Glutamatergic neuron (in vitro differentiated cells): ENCODE measurements around the gene HMGA1. TPM values are rescaled to one million over a fixed set of nuclear protein-coding genes. Genes with fewer than 3 reads are reported as not detected.

Source experiments
- DNase-seq: peaks from one replicate; pipeline ENCODE4 v3.0.0; 2022
- H3K27ac Mint-ChIP-seq: one replicate; pipeline ENCODE4 v1.8.0; 2020; ENCODE audit warnings: mild to moderate bottlenecking, mixed read lengths, inconsistent platforms; ENCODE audit not compliant: unreplicated experiment
- H3K27me3 Mint-ChIP-seq: one replicate; pipeline ENCODE4 v1.8.0; 2020; ENCODE audit warnings: mild to moderate bottlenecking, moderate library complexity, mixed read lengths, inconsistent platforms; ENCODE audit not compliant: unreplicated experiment
- H3K36me3 Mint-ChIP-seq: one replicate; pipeline ENCODE4 v1.8.0; 2020; ENCODE audit warnings: mild to moderate bottlenecking, mixed read lengths, inconsistent platforms; ENCODE audit not compliant: unreplicated experiment
- H3K4me1 Mint-ChIP-seq: one replicate; pipeline ENCODE4 v1.8.0; 2020; ENCODE audit warnings: mild to moderate bottlenecking, low read depth, mixed read lengths, inconsistent platforms; ENCODE audit not compliant: unreplicated experiment
- H3K4me3 Mint-ChIP-seq: one replicate; pipeline ENCODE4 v1.8.0; 2020; ENCODE audit warnings: mild to moderate bottlenecking, mixed read lengths, inconsistent platforms; ENCODE audit not compliant: unreplicated experiment
- H3K9me3 Mint-ChIP-seq: one replicate; pipeline ENCODE4 v1.8.0; 2020; ENCODE audit warnings: mild to moderate bottlenecking, moderate library complexity, mixed read lengths, inconsistent platforms; ENCODE audit not compliant: unreplicated experiment
- total RNA-seq: library from RNA; stranded (reverse); fragmentation: NEBNext Ultra II Directional; extraction: Animal tissue kit (Norgen Biotek cat#: 25700); gene quantifications from one replicate; pipeline ENCODE4 v1.2.1, GENCODE V29; 2021; ENCODE audit not compliant: unreplicated experiment
- TF ChIP-seq, protein P1 (sequence below): fragments of 200-600 bp; sonication (generic); IDR thresholded peaks from one replicate; pipeline ENCODE4 v1.5.0; 2021; ENCODE audit not compliant: partially characterized antibody, unreplicated experiment

HMGA1 gene
- total RNA-seq, 1 donor from 2014 or later = 322 TPM

DNA sequence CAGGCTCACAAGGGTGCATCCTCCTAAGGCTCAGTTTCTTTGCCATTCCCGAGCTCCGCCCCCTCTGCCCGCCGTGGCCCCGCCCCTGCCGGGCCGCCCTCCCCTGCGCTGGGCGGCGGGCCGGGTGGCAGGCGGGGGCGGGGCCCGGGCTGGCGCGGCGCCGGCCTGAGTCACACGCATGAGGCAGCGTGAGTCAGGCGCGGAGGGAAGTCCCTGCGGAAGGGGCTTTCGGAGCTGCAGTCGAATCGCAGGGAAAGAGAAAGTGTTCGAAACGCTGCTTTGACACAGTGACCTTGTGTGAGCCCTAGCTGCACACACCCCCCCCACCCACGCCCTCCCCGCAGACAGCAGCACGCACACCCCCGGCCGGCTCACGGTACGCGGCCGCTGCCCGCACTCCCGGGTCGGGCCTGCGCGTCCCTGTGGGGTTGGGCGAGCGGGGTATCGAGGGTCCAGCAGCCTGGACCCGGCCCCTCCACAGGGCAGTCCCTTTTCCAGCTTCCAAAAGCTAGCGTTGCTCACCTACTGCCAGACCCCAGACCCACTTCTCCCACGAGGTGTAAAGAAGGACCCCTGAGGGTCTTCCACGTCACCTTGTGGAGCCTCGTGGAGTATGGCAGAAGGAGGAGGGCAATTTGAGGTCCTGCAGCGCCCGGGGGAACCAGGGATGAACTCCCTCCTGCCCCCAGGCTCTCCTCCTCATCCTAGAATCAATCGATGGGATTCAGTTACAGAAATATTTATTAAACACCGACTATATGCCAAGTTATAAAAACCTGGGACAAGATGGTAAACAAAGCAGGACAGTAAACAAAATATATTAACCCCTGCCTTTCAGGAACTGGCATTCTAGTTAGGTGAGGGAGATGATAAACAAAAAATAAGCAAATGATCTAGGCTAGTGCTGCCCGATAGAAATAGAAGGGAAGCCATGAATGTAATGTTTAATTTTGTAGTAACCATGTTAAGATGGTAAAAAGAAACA, 12.4 kb upstream of the HMGA1 start:
- H3K27me3 Mint-ChIP-seq = peaks cover 2% of the 10 kb centered on the region
- peaks cover 4% of the 10 kb centered on the region for H3K4me1 Mint-ChIP-seq
- peak; percentile 94 for DNase-seq
- H3K4me3 Mint-ChIP-seq = peak overlapping the region; percentile 83
- no peaks in the 10 kb centered on the region for H3K36me3 Mint-ChIP-seq
- TF ChIP-seq, protein P1, sequence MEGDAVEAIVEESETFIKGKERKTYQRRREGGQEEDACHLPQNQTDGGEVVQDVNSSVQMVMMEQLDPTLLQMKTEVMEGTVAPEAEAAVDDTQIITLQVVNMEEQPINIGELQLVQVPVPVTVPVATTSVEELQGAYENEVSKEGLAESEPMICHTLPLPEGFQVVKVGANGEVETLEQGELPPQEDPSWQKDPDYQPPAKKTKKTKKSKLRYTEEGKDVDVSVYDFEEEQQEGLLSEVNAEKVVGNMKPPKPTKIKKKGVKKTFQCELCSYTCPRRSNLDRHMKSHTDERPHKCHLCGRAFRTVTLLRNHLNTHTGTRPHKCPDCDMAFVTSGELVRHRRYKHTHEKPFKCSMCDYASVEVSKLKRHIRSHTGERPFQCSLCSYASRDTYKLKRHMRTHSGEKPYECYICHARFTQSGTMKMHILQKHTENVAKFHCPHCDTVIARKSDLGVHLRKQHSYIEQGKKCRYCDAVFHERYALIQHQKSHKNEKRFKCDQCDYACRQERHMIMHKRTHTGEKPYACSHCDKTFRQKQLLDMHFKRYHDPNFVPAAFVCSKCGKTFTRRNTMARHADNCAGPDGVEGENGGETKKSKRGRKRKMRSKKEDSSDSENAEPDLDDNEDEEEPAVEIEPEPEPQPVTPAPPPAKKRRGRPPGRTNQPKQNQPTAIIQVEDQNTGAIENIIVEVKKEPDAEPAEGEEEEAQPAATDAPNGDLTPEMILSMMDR = no peak
- H3K27ac Mint-ChIP-seq = peak overlapping the region; percentile 83
- H3K9me3 Mint-ChIP-seq = no peaks in the 10 kb centered on the region

DNA sequence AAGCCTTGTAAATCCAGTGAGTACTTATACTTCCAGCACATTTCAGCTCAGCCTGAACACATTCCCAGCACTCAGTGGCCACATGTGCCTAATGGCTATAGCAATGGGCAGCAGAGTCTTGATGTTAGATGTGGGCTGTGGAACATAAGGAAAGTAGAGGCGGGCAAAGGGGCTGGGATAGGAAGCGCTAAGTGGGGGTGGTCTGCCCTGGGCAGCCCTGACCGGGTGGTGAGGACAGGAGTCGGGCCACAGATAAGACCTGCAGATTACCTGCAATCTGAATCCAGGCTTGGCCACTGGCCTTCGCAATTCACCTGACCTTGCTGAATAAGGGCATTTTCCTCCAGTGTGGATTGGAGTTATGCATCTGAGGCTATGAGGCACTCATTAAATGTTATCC, 11.1 kb upstream of the HMGA1 start:
- DNase-seq = no peak
- no peak overlapping the region for H3K27ac Mint-ChIP-seq
- TF ChIP-seq, protein P1 = no peak
- peaks cover 2% of the 10 kb centered on the region for H3K27me3 Mint-ChIP-seq
- peaks cover 4% of the 10 kb centered on the region for H3K4me1 Mint-ChIP-seq
- peaks cover 2% of the 10 kb centered on the region for H3K9me3 Mint-ChIP-seq
- no peak overlapping the region for H3K4me3 Mint-ChIP-seq
- H3K36me3 Mint-ChIP-seq = no peaks in the 10 kb centered on the region

DNA sequence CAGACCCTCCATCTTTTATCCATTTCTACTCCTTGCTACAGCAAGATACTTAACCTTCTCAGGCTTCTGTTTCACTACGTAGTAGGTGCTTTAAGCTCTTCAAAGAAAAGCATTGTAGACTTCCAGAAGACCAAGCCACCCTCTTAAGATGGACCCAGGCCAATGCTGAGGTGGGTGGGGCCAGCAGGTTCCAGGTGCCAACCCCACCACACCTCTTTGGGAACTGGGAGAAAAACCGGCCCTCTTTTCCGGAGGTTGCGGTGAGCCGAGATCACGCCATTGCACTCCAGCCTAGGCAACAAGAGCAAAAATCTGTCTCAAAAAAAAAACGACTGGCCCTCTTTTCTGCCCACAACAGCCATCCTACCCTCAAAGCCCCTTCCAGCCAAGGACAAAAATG, 10.6 kb upstream of the HMGA1 start:
- H3K9me3 Mint-ChIP-seq = peaks cover 2% of the 10 kb centered on the region
- TF ChIP-seq, protein P1 = no peak
- no peak overlapping the region for H3K4me3 Mint-ChIP-seq
- H3K27me3 Mint-ChIP-seq = peaks cover 3% of the 10 kb centered on the region
- peaks cover 4% of the 10 kb centered on the region for H3K4me1 Mint-ChIP-seq
- H3K36me3 Mint-ChIP-seq = no peaks in the 10 kb centered on the region
- H3K27ac Mint-ChIP-seq = no peak overlapping the region
- no peak for DNase-seq

DNA sequence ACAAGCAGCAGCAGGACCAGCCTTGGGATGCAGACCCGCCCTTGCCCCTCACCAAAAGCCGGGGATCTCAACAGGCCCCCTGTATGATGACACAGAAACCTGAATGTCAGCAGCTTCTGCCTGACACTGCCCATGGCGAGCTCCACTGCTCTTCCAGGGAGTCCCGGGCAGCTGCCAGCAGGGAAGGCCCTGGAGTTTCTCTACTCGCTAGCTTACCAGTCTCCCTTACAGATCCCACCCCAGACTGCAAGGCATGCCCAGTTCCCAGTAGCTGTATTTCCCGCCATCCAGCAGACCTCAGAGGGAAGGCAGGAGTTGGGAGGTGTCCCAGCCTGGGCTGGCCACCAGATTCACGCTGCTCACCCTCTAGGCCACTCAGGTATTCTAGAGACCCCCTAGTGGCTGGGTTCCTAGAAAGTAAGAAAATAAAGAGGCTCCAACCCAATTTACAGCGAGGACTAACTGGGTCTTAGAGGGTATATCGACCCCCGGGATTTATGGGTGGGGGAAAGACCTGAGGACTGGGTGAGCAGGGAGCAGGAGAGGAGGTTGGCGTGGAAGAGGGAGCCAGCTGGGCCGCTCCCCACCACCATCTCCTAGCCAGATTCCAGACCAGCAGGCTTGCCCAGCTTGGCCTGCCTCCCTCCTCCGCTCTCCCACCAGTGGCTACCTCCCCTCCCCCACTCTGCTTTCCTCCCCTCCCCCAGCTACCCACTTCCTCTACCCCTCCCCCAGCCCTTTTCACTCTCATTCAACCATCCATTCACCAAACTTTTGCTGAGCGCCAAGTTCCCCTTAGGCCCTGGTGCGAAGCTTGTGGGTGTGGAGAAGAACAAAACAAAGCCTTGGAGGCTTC, 9.7 kb upstream of the HMGA1 start:
- H3K4me1 Mint-ChIP-seq = peaks cover 4% of the 10 kb centered on the region
- H3K9me3 Mint-ChIP-seq = peaks cover 2% of the 10 kb centered on the region
- no peaks in the 10 kb centered on the region for H3K36me3 Mint-ChIP-seq
- H3K27ac Mint-ChIP-seq = no peak overlapping the region
- TF ChIP-seq, protein P1 = peak; percentile 14
- DNase-seq = no peak
- H3K27me3 Mint-ChIP-seq = peaks cover 6% of the 10 kb centered on the region
- no peak overlapping the region for H3K4me3 Mint-ChIP-seq
